Stimulated activated CD4-positive, alpha-beta T cell treated with anti-CD3 and anti-CD28 coated beads, Interleukin-1b, Interleukin-23, amount 100 ng/mL, for 1 hour (primary cell): ENCODE data around the gene ATAD3B.
"Not testable (repeated sequence)": the region's sequence is repeated elsewhere in the genome, so short reads cannot be mapped to it uniquely, and the experiment has no call there.

Source experiments
- DNase-seq, 2 donors: peaks; one replicate each; pipeline ENCODE4 v3.0.0-alpha.2; 2020; ENCODE audit warnings: low read depth in 2 of 2

Gene ATAD3B

DNA sequence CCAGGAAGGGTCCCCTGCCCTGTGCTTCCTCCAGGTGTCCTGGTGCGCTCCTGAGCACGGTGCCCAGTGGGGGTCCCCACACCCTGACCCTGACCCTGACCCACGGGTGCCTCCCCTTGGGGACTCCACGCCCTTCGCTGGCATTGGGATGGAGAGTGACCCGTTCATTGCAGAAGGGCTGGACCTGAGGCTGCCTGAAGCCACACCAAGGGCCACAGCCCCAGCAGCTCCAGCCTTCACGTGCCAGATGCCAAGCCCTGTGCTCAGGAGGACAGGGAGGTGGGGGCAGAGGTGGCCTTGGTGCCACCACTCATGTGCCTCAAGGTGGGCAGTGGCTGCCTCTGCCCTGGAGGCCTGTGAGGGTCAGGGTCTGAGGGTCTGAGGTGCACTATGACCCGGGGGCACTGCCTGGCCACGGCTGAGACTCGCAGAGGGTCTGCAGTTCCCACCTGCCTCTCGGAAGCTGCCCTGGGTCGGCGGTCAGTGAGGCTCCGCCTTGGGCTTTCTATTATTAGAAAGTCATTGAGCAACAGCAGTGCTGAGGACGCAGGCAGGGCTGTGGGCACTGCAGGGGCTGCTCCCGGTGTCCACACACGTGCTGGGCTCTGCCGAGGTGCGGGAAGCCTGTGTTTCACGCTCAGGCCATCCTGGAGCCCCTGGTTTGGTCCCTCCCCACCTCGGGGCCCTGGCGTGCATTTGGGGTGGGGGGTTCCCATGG is 61.8 kb downstream of the ATAD3B start:
- not testable (repeated sequence) for DNase-seq

DNA sequence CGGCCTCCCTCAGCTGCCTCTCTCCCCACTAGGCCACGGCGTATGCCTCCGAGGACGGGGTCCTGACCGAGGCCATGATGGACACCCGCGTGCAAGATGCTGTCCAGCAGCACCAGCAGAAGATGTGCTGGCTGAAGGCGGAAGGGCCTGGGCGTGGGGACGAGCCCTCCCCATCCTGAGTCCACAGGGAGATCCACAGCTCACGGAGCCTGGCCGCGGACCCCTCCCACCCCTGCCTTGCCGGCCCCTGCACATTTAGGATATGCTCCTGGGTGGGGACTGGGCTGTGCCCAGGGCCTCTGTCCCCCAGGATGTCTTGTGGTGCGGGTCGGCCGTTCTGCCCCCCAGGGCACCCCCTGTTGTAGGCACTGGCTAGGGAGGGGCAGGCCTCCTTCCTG is 62.3 kb downstream of the ATAD3B start:
- DNase-seq: not testable (repeated sequence)

DNA sequence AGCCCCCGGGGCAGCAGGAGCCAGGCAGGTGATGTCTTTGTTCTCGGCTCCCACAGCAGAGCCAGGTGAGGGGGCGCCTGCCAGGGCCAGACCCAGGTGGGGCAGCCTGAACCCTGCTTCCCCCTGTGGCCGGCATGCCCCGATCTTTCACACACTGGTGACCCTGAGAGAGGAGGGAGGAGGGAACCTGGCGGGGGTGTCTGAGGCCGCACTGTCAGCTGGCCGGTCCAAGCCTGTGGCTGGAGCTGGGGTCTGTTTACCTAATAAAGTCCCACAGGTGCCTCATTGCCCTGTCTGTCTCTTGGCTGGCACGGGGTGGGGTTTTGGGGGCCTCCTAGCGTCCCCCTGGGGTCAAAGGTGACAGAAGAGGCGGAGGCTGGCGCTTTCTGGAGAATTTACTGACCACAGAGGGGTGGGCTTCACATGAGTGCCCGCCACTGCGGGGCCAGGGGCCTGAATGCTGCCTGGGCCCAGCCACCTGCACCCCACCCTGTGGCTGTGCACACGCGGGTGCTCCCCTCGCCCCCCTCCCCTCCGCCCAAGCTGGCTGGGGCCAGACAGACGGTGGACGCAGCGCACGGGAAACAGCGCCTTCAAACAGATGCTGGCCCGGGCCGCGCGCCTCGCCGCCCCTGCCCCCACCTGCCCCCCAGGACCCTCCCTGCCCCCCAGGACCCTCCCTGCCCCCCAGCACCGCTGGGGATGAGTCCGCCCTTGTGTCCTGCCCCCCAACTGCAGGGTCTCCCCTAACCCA is 63.0 kb downstream of the ATAD3B start:
- no peak for DNase-seq

DNA sequence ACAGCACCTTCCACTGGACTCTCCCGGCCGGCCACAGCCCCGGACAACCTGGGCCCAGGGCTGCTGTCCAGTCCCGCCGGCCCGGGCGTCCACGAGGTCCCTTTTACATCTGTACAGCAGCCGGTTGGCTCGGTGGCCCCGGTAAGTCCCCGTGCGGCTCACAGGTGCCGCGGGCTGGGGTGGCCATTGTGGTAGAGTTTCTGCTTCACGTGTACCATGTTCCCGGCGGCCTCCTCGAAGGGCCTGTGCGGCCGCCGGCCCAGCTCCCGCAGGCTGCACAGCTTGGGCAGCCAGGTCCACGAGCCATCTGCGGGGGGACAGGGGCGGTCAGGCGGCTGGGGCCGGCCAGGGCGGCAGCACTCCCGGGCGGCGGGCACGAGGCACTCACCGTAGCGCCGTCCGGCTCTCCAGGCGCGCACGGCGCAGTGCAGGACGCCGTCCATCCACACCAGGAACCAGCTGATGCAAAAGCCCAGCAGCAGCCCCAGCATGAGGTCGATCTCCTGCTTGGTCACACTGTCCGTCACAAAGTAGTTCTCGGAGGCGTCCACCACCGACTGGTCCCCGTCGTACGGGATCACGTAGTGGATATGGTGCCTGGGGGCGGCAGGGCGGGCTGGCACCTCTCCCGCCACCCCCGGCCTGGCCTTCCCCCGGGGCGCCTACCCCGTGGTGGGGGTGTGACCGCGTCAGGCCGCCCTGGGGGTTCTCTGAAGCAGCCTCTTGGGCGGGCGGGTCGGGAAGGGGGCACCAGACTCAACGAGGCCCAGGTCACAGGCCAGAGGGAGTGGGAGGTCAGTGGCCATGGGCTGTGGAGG is 63.8 kb downstream of the ATAD3B start:
- no peak for DNase-seq

DNA sequence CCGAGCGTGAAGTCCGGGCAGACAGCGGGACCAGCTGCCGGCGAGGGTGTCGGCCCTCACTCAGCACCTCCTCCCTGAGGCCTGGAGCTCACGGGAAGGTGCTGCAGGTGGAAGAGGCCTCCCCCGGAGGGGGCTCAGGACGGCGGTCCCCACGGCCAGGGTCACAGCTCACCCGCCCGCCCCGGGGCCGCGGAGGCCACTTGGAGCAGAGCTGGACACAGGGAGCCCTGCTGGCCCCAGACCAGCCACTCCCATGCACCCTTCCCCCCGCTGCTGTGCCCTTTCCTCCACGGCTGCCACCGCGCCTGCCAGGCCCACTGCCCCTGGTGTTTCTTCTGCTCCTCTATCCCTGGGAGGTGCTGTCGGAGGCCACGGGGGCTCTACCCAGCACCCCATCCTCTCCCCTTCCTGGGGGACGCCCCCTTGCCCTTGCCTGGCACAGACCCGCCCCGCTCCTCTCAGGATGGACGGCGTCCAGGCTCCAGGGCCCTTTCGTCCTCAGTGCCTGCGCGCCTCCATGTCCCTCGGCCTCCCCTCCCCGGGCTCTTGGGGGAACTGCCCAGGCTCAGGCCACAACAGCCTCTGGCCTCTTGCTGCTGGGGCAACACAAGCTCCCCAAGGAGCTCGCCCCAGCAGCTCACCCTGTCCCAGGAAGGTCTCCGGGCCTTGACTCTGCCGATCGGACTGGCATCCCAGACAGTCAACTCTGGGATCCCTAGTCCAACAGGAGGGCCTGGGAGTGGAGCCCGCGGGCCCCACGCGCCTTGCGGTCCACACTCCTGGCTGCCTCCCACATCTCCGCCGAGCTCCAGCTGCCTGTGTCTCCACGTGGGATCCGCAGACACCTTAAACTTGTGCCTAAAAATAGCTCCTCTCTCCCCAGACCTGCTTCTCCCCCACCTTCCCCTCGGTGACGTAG is 64.7 kb downstream of the ATAD3B start:
- DNase-seq: no peak

DNA sequence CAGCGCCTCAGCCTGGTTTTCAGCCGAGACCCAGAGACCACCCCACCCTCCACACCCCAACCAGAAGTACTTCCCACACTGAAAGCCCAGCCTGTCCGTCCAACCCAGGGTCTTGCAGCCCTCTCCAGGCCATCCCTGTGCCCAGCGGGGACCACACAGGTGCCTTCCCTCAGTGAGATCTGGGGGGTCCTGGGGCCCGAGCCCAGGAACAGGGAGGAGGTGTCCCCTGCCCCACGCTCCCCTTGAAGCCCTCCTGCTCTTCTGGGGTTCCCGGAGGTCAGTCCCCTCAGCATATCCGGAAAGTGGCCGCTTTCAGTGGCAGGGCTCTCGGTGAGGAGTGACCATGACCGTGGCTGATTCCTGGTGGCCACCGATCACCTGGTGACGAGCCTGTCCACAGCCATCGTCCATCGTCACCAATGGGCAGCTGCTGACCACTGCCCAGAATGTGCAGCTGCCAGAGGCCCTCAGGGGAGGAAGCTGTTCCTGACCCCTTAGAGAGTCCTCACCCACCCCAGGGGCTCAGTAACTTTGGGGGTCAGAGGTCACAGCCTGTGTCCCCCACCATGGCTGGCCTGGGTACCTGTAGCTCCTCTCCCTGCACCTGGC is 65.5 kb downstream of the ATAD3B start:
- no peak for DNase-seq

DNA sequence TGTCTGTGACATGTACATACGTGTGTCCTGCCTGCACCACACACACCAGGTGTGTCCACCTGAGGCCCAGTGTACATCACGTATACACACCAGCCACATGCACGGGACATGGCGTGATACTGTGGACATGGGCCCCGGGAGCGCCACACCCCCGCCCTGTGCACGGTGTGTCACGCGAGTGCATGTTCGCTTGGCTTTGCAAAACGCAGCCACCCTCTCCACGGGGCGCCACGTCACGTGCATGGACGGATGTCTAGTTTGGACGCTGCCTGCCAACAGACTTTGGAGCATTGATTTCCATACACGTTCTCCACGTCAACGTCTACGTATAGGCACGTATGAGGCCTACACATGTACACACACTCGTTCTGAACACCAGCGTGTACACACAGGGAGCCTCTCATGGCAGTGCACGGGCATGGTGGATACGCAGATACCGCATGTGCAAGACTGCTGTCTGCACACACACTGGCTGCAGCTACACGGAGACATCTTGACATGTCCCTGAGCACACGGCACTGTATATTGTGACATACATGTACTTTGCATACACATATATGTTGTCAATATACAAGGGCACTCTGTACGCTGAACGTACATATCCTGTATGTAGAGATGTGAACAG is 66.2 kb downstream of the ATAD3B start:
- no peak for DNase-seq

DNA sequence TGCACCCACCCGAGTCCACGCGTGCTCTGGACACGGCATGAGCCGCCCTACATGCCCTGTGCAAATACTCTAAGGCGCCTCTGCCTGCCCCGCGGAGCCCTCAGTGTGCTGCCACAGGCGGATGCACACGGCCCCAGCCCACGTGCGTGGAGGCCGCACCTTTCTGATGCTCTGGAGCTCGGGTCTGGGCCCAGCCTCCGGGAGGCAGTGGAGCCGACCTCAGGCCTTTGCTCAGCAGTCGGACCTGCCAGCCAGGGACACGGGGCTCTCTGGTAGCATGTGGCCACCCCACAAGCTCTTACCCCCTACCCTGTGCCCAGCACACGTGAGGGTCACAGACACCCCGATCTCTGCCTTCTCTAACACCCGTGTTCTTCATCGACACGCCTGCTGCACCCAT is 66.8 kb downstream of the ATAD3B start:
- no peak for DNase-seq

DNA sequence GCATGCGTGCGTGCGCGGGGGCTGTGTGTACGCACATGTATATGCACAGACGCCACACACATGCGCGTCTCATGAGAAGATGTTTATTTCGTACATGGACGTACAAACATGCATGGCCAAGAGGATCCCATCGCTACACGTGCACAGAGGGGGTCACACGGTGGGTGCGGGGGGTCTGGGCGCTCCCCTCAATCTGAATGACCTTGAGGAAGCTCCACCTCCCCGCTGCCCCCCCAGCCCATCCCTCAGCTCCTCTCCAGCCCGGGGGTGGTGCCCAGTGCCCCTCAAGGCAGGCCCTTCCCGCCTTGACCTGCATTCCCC is 67.4 kb downstream of the ATAD3B start:
- no peak for DNase-seq

DNA sequence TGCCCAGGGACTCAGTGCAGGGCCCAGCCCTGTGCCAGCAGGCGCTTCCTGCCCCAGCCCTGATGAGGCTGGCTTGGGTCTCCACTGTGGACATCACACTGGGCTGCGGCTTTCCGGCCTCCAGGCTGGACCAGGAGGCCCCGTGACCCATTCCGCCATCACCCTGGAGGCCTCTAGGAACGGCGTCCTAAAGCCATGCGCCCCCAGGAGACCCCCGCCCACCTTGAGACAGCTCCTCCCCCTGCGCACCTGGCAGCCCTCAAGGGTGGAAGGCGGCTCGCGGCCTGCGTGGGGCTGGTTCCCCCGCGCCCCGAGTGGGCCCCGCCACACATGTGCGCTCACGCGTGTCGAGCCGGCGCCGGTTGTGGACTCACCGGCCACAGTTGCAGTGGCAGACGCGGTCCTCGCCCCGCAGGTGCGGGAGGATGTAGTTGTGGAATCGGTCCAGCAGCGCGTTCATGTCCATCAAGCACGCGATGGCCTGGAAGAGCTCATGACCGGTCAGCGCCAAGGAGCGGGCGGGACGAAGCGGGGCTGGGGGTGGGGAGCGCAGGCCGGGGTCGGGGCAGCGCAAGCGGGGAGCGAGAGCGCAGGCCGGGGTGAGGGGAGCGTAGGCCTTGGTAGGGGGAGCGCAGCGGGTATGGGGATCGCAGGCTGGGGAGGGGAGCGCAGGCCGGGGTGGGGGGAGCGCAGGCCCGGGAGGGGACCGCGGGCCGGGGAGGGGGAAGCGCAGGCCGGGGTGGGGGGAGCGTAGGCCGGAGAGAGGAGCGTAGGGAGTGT is 67.9 kb downstream of the ATAD3B start:
- no peak for DNase-seq

DNA sequence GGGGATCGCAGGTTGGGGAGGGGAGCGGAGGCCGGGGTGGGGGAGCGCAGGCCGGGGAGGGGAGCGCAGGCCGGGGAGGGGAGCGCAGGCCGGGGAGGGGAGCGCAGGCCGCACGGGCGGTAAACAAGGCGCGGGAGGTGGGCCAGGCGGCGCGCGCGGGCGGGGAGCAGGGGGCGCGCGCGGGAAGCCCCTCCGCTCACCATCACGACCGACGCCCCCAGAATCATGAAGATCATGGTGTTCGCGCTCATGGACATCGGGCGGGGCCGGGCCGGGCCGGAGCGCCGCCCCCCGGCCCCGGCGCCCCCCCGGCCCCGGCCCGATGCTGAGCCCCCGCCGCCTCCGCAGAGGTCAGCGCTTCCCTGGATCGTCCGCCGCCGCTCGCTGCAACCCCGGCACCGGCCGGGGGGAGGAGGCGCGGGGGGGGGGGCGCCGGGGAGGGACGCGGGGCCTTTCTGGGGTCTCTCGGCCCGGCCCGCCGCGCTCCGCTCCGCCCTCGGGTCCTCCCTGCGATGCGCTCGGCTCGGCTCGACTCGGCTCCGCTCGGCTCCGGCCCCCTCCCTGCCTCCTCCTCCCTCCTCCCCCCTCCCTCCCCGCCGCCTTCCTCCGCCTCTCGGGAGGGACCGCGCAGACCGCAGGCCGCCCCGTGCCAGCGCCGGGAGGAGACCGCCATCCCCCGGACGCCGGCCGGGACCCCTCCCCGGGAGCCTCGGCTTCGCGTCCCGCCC is 68.7 kb downstream of the ATAD3B start, which contains the start of gene TMEM240:
Gene TMEM240, minus strand, starts transcription at position 535 of the 728 bp plus-strand sequence. Its CDS starts 278 bp downstream, at position 257.
- peak; percentile 6 to 11 for DNase-seq

DNA sequence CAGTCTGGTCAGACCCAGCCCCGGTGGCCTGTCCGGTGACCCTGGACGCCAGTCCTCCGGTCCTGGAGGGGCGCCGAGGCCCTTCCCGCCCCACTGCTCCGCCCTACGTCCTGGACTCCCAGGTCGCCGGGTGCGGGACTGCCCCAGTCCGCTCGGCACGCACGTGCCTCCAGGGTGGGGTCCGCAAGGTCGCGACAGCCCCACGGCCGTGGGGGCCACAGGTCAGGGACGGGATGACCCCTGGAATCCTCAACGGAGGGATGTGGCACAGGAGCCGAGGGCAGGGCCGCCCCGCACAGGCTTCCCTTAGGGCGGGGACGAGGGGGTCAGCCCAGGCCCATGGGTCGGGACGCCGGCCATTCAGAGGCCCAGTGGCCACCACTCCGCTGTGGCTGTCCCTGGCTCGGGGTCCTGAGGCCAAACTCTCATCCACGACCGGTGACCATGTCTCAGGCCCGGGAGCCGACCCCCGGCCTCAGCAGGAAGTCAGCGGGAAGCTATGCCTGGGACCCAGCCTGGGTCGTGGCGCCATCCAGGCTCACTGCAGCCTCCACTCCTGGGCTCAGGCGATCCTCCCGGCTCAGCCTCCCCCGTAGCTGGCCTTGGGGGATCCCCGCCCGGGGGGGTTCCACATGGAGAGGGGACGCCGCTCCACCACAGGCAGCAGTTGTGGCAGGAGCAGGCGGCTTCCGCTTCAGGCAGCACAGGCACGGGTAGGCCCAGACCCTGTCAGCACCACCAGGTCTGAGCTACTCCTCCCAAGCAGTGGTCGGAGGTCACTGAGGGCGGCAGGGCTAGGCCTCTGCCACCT is 69.5 kb downstream of the ATAD3B start:
- no peak for DNase-seq

DNA sequence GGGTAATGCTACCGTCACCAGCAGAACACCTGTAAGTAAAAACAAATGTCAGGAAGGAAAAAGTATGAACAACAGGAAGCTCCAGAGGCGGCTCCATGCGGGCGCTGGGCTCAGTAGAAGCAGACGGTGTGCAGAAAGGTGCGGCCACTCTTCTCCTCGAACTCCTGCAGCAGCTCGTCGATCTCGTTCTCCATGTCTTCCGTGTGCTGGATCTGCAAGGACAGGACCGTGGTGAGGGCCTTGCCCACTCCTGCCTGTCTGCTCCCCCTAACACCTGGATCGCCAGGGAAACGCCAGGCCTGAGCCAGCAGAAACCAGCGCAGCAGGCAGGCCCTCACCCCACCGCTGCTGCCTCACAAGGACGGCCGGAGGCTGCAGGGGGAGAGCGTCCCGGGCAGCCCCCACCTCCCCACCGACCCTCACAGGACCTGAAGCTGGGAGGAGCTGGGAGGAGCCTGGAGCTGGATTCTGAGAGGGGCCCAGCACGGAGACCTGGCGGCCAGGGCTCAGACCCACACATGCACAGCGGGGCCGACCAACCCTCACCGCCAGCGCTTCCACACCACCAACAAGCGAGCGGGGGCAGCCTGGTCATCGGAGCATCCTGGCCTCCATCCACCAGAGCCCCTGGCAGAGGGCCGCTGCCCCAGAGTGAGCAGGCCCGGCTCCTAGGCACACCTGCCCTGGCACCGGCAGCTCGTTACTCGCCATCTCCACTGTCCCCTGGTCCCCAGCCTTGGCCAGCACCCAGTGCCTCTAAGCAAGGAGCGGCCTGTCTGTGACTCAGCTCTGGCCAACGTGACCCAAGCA is 70.6 kb downstream of the ATAD3B start:
- no peak for DNase-seq

DNA sequence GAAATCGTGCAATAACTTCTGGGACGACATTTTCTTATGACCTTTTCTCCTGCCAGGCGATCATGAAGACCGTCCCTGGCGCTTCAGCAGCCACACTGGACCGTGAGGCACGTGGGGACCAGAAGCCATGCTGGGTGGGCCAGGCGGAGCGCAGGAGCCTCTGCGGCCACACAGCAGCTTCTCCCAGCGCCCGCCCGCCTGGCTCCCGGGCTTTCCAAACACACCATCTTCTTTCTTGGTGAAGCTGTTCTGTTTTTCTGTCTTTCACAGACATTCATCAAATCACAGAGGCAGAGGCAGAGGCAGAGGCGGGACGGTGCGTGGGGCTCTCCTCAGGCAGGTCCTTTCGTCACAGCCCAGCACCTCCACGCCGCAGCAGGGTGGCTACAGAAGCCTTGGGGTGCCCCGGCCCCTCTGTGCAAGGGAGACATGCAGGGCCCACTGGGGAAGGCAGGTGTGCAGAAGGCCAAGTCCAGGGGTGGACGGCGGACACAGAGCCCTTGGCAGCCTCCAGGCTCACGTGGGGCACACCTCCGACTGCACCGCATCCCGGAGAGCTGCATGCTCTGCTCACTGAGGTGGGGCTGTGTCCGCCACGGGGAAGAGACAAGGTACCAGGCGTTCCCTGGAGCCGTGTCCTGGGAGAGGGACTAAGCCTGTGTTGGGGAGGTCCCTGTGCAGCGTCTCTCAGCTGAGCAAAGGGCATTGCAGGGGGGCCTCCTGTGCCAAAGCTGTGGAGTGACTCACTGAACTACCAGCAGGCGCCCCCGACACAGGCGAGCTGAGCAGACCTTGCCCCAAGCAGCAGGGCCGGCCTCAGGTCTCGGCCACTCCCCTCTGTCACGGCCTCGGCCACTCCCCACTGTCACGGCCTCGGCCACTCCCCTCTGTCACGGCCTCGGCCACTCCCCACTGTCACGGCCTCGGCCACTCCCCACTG is 71.5 kb downstream of the ATAD3B start:
- no peak for DNase-seq

DNA sequence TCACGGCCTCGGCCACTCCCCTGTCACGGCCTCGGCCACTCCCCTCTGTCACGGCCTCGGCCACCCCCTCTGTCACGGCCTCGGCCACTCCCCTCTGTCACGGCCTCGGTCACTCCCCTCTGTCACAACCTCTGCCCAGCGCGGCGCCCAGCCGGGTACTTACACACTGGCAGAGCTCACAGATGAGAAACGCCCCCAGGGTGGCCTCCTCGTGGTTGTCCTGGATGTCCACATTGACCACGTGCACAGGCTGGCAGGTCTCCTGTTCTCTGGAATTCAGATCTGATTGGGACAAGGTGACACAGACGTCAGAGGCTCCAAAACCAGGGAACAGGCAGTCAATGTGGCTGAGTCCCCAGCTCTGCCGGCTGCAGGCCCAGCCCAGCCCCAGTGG is 72.1 kb downstream of the ATAD3B start:
- DNase-seq: no peak

DNA sequence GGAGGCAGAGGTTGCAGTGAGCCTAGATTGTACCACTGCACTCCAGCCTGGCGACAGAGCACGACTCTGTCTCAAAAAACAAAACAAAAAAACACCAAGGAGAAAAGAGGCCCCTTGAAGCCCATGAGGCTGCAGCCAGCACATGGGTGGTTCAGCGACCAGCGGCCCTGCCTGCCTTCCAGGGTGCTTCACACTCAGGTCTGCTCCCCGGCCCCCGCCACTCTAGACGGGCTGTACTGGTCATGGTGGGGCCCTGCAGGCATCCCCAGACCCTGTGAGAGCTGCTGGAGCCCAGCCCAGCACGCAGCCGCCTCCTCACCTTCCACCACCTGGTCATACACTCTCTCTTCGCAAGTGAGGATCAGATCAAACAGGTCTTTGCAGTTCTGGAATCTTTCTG is 73.0 kb downstream of the ATAD3B start:
- DNase-seq: no peak
